T-helper 2 cell treated with Interferon-gamma antibody and Interleukin-4, amounts not matched to agents 5 μg/mL and 100 μg/mL, for 36 hours (primary cell): ENCODE measurements around the gene GSE1.
"Not testable (repeated sequence)": the region's sequence is repeated elsewhere in the genome, so short reads cannot be mapped to it uniquely, and the experiment has no call there.

Experiments
- DNase-seq: peaks from one replicate; pipeline ENCODE4 v3.0.0; 2021; ENCODE audit warnings: low spot score
- H3K27ac Mint-ChIP-seq: one replicate; pipeline ENCODE4 v1.8.0; 2021; ENCODE audit warnings: mild to moderate bottlenecking, mixed read lengths
- H3K27me3 Mint-ChIP-seq: one replicate; pipeline ENCODE4 v1.8.0; 2021; ENCODE audit warnings: low read depth, mixed read lengths
- H3K36me3 Mint-ChIP-seq: one replicate; pipeline ENCODE4 v1.8.0; 2021; ENCODE audit warnings: low read depth, mixed read lengths
- H3K4me1 Mint-ChIP-seq: one replicate; pipeline ENCODE4 v1.8.0; 2021; ENCODE audit warnings: low read depth, mixed read lengths
- H3K4me3 Mint-ChIP-seq: one replicate; pipeline ENCODE4 v1.8.0; 2022; ENCODE audit warnings: mild to moderate bottlenecking, moderate library complexity, mixed read lengths
- H3K9me3 Mint-ChIP-seq: one replicate; pipeline ENCODE4 v1.8.0; 2021; ENCODE audit warnings: mixed read lengths

GSE1 gene

GRCh38 chr16:85592277-85592676 lies 20.8 kb upstream of the GSE1 start:
- not testable (repeated sequence) for H3K27me3 Mint-ChIP-seq, DNase-seq, H3K36me3 Mint-ChIP-seq, H3K4me1 Mint-ChIP-seq, H3K27ac Mint-ChIP-seq, H3K4me3 Mint-ChIP-seq, H3K9me3 Mint-ChIP-seq

- H3K27ac Mint-ChIP-seq, result no peak overlapping the region
- DNase-seq, result no peak
- H3K4me1 Mint-ChIP-seq, result no peaks in the 10 kb centered on the region
- H3K27me3 Mint-ChIP-seq, result no peaks in the 10 kb centered on the region
- H3K9me3 Mint-ChIP-seq, result no peaks in the 10 kb centered on the region
- no peak overlapping the region for H3K4me3 Mint-ChIP-seq
- peaks cover 6% of the 10 kb centered on the region for H3K36me3 Mint-ChIP-seq
These were observed 20.2 kb upstream of the GSE1 start for GRCh38 chr16:85592700-85593493.

- DNase-seq, result no peak
- no peak overlapping the region for H3K27ac Mint-ChIP-seq
- peaks cover 6% of the 10 kb centered on the region for H3K36me3 Mint-ChIP-seq
These were observed 19.5 kb upstream of the GSE1 start for GRCh38 chr16:85593494-85594221.

DNA sequence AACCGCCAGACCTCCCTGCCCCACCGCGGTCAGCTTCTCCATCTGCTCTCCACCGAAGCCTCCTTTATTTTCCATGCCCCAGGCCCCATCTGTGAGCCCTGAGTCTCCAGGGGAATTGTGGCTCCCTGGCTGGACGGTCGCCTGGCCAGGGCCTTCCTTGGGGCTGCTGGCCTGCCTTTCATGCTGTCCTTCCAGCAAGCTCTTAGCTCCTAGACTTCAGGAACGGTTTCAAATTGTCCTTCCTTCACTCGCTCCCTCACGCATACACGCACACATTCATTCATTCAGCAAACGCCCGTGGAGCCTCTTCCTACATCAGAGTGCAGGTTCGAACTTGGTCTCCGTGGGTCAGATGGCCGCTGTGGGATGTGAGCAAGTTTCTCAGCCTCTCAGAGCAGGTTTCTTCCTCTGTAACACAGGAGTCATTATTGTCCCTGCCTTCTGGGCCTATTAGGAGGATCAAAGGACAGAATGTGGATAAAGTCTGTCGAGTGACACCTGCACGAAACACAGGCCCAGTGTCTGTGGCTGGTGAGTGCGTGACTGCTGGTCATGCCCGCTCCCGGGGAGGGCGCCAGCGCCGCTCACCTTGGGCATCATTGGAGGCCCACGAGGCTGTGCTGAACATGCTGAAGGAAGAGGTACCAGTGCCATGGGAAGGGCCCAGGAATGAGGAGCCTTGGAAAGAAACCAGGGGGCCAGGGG lies 18.7 kb upstream of the GSE1 start:
- no peaks in the 10 kb centered on the region for H3K9me3 Mint-ChIP-seq
- H3K4me1 Mint-ChIP-seq, result no peaks in the 10 kb centered on the region
- H3K27ac Mint-ChIP-seq, result no peak overlapping the region
- DNase-seq, result no peak
- H3K36me3 Mint-ChIP-seq, result peaks cover 6% of the 10 kb centered on the region
- H3K27me3 Mint-ChIP-seq, result no peaks in the 10 kb centered on the region
- H3K4me3 Mint-ChIP-seq, result no peak overlapping the region

More at GRCh38 chr16:85593494-85594221, 19.5 kb upstream of the GSE1 start:
- Mint-ChIP-seq H3K9me3 (no peaks in the 10 kb centered on the region), H3K4me1 (no peaks in the 10 kb centered on the region), H3K27me3 (no peaks in the 10 kb centered on the region), H3K4me3 (no peak overlapping the region)

DNA sequence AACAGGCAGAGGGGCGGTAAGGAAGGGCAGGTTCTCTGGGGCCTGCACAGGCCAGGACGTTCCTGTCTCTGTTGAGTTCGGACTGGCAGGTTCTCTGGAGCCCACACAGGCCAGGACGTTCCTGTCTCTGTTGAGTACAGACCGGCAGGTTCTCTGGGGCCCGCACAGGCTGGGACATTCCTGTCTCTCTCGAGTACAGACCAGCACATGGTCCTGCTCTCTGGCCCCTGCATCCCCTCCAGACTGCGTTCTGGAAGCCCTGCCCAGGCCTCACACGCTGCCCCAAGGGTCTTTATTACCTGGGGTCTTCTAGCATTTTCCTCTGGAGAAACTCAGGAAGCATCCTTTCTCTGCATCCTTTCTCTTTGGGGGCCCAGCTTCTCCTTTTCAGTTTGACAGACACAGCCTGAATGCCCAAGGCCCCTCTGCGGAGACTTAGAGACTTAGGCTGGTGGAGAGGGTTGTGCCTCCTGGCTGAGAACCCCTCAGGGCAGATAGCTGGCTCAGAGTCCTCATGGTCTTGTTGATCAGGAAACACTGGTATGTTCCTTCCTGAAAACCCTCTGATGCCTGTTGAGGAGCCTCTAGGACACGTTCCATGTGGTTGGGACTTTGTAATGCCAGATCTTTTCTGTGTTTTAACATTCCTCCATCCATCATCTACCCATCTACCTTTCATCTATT lies 18.0 kb upstream of the GSE1 start:
- Mint-ChIP-seq H3K27ac (no peak overlapping the region), H3K27me3 (no peaks in the 10 kb centered on the region), H3K36me3 (peaks cover 6% of the 10 kb centered on the region)

DNA sequence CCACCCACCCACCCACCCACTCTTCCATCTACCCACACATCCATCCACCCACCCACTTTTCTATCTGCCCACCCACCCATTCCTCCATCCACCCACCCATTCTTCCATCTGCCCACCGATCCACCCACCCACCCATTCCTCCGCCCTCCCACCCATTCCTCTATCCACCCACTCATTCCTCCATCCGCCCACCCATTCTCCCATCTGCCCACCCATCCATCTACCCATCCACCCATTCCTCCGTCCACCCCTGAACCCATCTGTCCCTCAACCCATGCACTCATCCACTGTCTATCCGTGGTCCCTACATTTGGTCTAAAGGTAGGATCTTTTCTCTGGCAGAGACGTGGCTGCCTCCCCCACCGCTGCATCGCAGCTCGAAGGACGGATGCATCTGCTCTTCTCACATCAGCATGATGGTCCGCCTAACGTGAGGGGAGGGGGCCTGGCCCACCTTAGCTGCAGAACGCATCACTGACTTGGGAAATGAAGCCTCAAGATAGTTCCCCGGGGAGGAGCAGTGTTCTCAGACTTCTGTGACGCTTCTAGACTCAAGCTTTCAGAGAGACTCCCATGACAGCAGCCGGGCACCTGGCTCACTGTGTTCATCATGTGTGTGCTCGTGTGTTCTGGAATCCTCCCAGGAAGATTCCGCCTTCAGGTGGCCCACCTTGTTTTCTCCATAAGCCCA lies 17.2 kb upstream of the GSE1 start:
- no peak overlapping the region for H3K27ac Mint-ChIP-seq
- no peaks in the 10 kb centered on the region for H3K4me1 Mint-ChIP-seq
- no peaks in the 10 kb centered on the region for H3K27me3 Mint-ChIP-seq
- no peaks in the 10 kb centered on the region for H3K9me3 Mint-ChIP-seq
- no peak for DNase-seq
- no peak overlapping the region for H3K4me3 Mint-ChIP-seq
- H3K36me3 Mint-ChIP-seq, result peaks cover 6% of the 10 kb centered on the region

More for the DNA sequence above, 18.0 kb upstream of the GSE1 start:
- DNase-seq, result no peak
- Mint-ChIP-seq H3K4me1 (no peaks in the 10 kb centered on the region), H3K4me3 (no peak overlapping the region), H3K9me3 (no peaks in the 10 kb centered on the region)

DNA sequence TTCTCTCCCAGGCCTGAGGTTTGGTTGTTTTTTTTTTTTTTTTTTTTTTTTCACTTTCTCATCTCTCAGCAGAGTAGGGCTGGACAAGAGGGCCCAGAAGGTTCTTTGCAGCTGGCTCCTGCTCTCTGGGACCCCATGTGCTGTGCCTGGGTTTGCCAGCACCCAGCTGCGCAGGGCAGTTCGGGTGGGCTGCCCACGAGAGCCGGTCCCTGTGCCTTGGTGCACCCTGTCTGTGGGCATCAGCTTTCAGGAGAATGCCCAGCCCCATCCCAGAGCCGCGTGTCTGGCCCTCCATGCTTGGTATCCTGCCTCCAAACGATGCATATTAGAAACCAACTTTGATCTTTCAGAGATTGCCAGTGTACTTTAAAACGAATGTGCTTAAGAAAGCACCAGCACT lies 15.0 kb upstream of the GSE1 start:
- no peak overlapping the region for H3K27ac Mint-ChIP-seq
- H3K36me3 Mint-ChIP-seq, result peaks cover 6% of the 10 kb centered on the region
- H3K9me3 Mint-ChIP-seq, result no peaks in the 10 kb centered on the region
- H3K4me3 Mint-ChIP-seq, result no peak overlapping the region
- no peak for DNase-seq
- H3K4me1 Mint-ChIP-seq, result no peaks in the 10 kb centered on the region
- no peaks in the 10 kb centered on the region for H3K27me3 Mint-ChIP-seq

GRCh38 chr16:85600078-85600477 lies 13.0 kb upstream of the GSE1 start:
- Mint-ChIP-seq H3K27me3 (no peaks in the 10 kb centered on the region), H3K9me3 (no peaks in the 10 kb centered on the region), H3K4me3 (no peak overlapping the region), H3K36me3 (peaks cover 6% of the 10 kb centered on the region), H3K4me1 (no peaks in the 10 kb centered on the region), H3K27ac (no peak overlapping the region)
- no peak for DNase-seq

DNA sequence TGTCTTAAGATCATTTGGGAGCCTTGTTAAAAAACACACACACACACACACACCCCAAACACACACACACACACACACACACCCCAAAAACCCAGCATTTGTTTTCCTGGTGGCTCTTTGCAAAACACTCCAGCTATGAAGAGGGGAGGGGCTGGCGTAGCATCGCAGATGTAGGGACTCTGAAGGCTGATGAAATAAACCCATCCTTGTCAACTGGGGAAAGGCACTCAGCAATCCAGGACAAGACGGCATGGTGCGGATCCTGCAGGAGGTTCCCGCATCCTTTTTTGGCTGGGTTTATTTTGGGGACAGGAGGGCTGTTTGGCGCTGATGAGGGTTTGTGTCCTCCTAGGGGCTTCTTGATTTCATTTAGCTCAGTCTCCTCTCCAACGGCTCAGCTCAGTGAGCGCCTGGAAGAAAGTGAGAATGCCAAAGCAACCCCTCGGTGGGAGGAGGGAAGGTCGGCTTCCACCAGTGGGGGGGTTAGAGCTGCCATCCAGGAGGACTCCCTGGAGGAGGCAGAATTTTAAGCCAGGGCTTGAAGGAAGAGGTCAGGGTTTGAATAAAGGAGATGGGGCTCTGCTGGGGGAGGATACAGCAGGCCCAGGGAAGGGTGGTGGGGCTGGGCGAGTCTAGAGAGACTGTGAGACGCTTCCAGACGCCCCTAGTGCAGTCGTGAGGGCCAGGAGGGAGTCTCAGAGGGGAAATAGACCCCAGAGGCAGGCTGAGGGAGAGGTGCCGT lies 12.4 kb upstream of the GSE1 start:
- no peaks in the 10 kb centered on the region for H3K27me3 Mint-ChIP-seq
- DNase-seq, result no peak
- no peaks in the 10 kb centered on the region for H3K4me1 Mint-ChIP-seq
- H3K9me3 Mint-ChIP-seq, result no peaks in the 10 kb centered on the region
- peaks cover 4% of the 10 kb centered on the region for H3K36me3 Mint-ChIP-seq
- H3K27ac Mint-ChIP-seq, result no peak overlapping the region
- no peak overlapping the region for H3K4me3 Mint-ChIP-seq

GRCh38 chr16:85601272-85601639 lies 11.9 kb upstream of the GSE1 start:
- no peak overlapping the region for H3K27ac Mint-ChIP-seq
- no peaks in the 10 kb centered on the region for H3K27me3 Mint-ChIP-seq
- peaks cover under 1% of the 10 kb centered on the region for H3K36me3 Mint-ChIP-seq
- no peak for DNase-seq
- no peaks in the 10 kb centered on the region for H3K9me3 Mint-ChIP-seq
- H3K4me3 Mint-ChIP-seq, result no peak overlapping the region
- no peaks in the 10 kb centered on the region for H3K4me1 Mint-ChIP-seq

DNA sequence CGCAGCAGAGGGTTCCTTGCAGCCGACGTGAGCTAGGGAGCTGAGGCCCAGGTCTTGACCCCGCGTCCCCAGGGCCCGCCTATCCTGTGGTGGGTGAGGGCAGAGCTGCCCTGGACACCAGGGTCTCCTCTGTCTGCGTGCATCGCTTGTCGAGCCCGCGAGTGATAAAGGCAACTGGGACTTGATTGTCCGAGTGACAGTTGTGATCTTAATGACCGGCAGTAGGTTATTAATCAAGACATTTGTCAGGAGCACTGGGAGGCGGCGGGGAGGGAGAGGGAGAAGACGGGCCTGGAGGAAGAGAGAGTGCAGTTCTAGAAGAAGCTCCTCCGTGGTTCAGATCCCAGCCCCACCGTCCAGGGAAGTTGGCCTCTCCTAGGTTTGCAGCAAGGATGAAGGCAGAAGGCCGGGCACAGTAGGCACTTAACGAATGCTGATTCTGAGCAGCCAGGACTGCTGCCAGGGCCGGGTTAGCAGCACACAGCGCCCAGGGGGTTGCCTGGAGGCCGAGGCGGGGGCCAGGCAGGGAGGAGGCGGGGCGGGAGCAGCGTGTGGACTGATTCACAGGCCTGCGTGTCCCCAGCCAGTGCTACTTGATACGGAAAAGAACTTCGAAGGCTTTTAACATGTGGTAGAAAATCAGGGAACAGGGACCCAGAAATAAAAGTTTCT lies 11.3 kb upstream of the GSE1 start:
- H3K27me3 Mint-ChIP-seq, result no peaks in the 10 kb centered on the region
- DNase-seq, result no peak
- no peak overlapping the region for H3K27ac Mint-ChIP-seq
- no peaks in the 10 kb centered on the region for H3K9me3 Mint-ChIP-seq
- no peaks in the 10 kb centered on the region for H3K36me3 Mint-ChIP-seq
- no peaks in the 10 kb centered on the region for H3K4me1 Mint-ChIP-seq
- H3K4me3 Mint-ChIP-seq, result no peak overlapping the region

GRCh38 chr16:85602402-85603202 lies 10.5 kb upstream of the GSE1 start:
- H3K27ac Mint-ChIP-seq, result no peak overlapping the region
- no peak for DNase-seq
- H3K4me3 Mint-ChIP-seq, result no peak overlapping the region
- H3K27me3 Mint-ChIP-seq, result no peaks in the 10 kb centered on the region
- peaks cover 2% of the 10 kb centered on the region for H3K4me1 Mint-ChIP-seq
- no peaks in the 10 kb centered on the region for H3K9me3 Mint-ChIP-seq
- H3K36me3 Mint-ChIP-seq, result no peaks in the 10 kb centered on the region
